ENCODE measurements around the gene ARHGEF16. TPM values are rescaled to one million over a fixed set of nuclear protein-coding genes. Genes with fewer than 3 reads are reported as not detected.

The ARHGEF16 gene
- total RNA-seq, 1 donor, result 0.18 TPM

DNA sequence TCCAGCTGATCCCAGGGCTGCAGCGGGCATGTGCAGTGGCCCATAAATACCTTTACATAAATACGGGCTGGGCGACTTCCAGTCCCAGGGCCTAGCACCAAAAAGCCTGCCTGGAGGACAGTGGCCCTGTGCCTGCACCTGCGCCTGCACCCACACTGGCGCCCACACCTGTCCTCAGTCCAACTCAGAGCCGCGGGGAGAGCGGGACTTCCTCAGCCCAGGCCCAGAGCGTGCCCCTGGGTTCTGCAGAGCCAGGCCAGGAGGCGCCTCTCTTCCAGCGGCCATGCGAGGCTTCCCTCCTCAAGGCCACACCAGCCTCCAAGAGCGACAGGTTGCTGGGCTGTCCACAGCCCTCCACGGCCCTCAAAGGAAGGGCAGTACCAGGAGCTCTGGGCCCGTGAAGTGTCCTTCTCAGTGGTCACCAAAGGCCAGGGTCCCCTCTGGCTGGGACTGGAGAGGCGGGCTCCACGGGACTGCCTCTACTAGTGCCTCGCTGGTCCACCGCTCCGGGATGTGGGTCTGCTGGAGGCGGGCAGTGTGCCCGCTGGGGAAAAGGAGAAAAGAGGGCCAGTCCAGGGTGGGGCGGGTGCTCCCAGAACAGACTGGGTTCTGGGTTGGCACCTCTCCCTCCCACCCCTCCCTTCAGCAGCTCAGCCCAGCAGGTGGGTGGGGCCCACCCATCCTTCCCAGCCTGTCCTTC lies 35.7 kb downstream of the ARHGEF16 start:
- TF ChIP-seq, protein P1, sequence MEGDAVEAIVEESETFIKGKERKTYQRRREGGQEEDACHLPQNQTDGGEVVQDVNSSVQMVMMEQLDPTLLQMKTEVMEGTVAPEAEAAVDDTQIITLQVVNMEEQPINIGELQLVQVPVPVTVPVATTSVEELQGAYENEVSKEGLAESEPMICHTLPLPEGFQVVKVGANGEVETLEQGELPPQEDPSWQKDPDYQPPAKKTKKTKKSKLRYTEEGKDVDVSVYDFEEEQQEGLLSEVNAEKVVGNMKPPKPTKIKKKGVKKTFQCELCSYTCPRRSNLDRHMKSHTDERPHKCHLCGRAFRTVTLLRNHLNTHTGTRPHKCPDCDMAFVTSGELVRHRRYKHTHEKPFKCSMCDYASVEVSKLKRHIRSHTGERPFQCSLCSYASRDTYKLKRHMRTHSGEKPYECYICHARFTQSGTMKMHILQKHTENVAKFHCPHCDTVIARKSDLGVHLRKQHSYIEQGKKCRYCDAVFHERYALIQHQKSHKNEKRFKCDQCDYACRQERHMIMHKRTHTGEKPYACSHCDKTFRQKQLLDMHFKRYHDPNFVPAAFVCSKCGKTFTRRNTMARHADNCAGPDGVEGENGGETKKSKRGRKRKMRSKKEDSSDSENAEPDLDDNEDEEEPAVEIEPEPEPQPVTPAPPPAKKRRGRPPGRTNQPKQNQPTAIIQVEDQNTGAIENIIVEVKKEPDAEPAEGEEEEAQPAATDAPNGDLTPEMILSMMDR (IDR thresholded peaks at IDR 0.05; ENCODE audit: insufficient read depth, low read length), result no peak
- no peak overlapping the region for H3K4me3 ChIP-seq (ENCODE audit: low read depth, low read length)
- DNase-seq (ENCODE audit: low read depth), result no peak

GRCh38 chr1:3491291-3492246 lies 37.1 kb downstream of the ARHGEF16 start:
- DNase-seq (ENCODE audit: low read depth), result peak; percentile 49
- TF ChIP-seq, protein P1 (IDR thresholded peaks at IDR 0.05; ENCODE audit: insufficient read depth, low read length), result peak; percentile 97
- no peak overlapping the region for H3K4me3 ChIP-seq (ENCODE audit: low read depth, low read length)

GRCh38 chr1:3492545-3493246 lies 38.2 kb downstream of the ARHGEF16 start:
- DNase-seq (ENCODE audit: low read depth), result no peak
- TF ChIP-seq, protein P1 (IDR thresholded peaks at IDR 0.05; ENCODE audit: insufficient read depth, low read length), result no peak
- H3K4me3 ChIP-seq (ENCODE audit: low read depth, low read length), result no peak overlapping the region

- H3K4me3 ChIP-seq (ENCODE audit: low read depth, low read length), result no peak overlapping the region
- TF ChIP-seq, protein P1 (IDR thresholded peaks at IDR 0.05; ENCODE audit: insufficient read depth, low read length), result no peak
- DNase-seq (ENCODE audit: low read depth), result no peak
These were observed 40.1 kb downstream of the ARHGEF16 start for GRCh38 chr1:3494321-3495308.

DNA sequence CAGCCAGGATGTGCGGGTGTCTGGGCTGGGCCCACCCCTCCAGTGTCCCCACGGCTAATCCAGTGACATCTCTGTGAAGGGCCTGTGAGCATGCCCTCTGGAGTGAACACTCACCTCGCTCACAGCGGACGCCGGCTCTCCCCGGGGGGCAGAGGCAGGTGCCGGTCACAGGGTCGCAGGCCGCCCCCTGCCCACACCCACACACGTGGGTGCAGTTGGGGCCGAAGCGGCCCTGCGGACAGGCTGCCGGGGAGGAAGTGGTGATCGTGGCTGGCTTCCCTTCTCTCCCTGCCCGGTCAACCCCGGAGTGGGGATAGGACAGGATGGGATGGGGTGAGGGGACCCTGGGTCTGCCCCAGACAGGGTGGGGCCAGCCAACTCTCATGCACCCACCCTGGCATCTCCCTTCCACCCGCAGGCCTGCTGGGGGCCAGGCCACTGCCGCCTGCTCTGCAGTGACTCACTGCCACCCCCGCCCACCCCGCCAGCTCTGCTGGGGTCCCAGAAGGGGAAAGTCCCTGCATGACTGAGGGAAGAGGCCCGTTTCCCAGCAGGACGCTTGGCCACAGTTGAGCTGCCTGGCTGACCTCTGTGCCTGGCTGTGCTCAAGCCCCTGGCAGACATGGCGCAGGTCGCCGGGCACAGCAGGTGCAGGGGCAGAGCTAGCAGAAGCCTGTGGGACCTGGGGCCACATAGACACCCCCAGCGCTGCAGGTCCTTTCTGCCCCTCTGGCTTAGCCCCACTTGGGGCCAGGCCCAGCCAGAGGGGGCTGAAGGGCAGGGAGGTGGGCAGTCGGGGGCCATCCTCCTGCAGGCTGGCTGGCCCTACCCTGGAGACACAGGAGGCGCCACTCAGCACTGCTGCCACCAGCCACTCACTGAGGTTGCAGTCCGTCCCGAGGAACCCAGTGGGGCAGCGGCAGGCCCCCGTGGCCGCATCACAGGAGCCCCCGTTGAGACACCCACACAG lies 41.6 kb downstream of the ARHGEF16 start:
- TF ChIP-seq, protein P1 (IDR thresholded peaks at IDR 0.05; ENCODE audit: insufficient read depth, low read length), result no peak
- no peak for DNase-seq (ENCODE audit: low read depth)
- no peak overlapping the region for H3K4me3 ChIP-seq (ENCODE audit: low read depth, low read length)

Measured in fibroblast of the aortic adventitia (primary cell).